ENCODE data around the gene SERHL2.
"Not testable (repeated sequence)": the region's sequence is repeated elsewhere in the genome, so short reads cannot be mapped to it uniquely, and the experiment has no call there.

DNA sequence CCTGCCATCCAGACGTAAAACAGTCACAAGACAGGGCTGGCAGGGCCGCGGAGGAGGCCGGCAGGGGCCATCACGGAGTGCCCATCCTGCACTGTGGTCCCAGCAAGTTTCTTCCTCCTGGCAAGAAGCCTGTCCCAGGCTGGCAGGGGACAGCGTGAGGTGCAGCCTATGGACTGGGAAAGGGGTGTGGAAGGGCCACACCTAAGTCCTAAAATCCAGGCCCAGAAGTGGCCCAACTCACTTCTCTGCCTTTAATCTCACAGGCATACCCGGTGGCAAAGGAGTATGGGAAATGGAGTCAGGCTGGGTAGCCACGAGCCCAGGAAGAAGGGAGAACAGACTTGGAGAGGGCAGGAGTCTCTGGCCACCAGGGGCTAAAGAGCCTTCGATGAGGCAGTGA, 16.8 kb downstream of the SERHL2 start:
- TF ChIP-seq, protein P1, sequence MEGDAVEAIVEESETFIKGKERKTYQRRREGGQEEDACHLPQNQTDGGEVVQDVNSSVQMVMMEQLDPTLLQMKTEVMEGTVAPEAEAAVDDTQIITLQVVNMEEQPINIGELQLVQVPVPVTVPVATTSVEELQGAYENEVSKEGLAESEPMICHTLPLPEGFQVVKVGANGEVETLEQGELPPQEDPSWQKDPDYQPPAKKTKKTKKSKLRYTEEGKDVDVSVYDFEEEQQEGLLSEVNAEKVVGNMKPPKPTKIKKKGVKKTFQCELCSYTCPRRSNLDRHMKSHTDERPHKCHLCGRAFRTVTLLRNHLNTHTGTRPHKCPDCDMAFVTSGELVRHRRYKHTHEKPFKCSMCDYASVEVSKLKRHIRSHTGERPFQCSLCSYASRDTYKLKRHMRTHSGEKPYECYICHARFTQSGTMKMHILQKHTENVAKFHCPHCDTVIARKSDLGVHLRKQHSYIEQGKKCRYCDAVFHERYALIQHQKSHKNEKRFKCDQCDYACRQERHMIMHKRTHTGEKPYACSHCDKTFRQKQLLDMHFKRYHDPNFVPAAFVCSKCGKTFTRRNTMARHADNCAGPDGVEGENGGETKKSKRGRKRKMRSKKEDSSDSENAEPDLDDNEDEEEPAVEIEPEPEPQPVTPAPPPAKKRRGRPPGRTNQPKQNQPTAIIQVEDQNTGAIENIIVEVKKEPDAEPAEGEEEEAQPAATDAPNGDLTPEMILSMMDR (IDR thresholded peaks at IDR 0.05) = not testable (repeated sequence)
- TF ChIP-seq EP300, POLR2A, POLR2AphosphoS5 (IDR thresholded peaks at IDR 0.05): not testable (repeated sequence)
